Left colon (tissue), 2 donors: ENCODE measurements around the gene ERO1B. TPM values are rescaled to one million over a fixed set of nuclear protein-coding genes. Genes with fewer than 3 reads are reported as not detected.

Experiments
- ATAC-seq: fragments of 200-7000 bp; cut with Tn5 transposase; one replicate; pipeline ENCODE4 v1.9.1; 2020; ENCODE audit warnings: mild to moderate bottlenecking, moderate library complexity
- DNase-seq, 2 donors: peaks; one replicate each; pipeline ENCODE4 v3.0.0-alpha.2; 2020
- intact Hi-C, 2 donors: fragments of 100-400 bp; cut with DNase I in 1 of 2; cut with micrococcal nuclease in 1 of 2; formaldehyde crosslinking; loops; one replicate each; pipeline versions ENCODE4 v1.11.2 to v1.14.0; 2022; cut with DNase I, micrococcal nuclease
- total RNA-seq, 2 donors: library from RNA; stranded (reverse); fragmentation: NEBNext Ultra II Directional; extraction: Animal tissue kit (Norgen Biotek cat#: 25700); gene quantifications; one replicate each; pipeline ENCODE4 v1.2.1, GENCODE V29; 2021
- donor health status: DM: no; HTN: no; CAD: no.
- donor health status: DM: yes; HTN: yes; CAD: no.

The ERO1B gene
- total RNA-seq, 2 donors from 2014 or later: 2.2 to 3.8 TPM

DNA sequence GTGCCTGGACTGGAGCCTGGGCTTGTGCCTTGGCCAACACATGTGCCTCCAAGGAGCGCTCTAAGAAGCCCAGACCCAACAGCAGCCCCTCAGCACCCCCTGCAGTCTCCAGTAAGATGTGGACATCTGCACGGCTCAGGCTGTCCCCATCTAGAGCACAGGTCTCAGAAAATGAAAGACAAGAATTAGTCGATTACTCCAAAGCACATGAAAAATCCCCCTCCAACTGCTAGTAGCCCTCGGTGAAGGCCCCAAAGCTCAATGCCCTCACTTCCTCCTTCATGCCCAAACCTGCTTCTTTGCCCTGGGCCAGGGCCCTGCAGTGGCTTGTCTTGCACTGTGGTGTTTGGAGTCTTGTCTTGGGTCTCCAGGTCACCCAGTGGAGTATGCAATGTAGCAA lies 21.9 kb upstream of the ERO1B start:
- intact Hi-C loops: no loop called here
- ATAC-seq (no peak), DNase-seq (no peak)

DNA sequence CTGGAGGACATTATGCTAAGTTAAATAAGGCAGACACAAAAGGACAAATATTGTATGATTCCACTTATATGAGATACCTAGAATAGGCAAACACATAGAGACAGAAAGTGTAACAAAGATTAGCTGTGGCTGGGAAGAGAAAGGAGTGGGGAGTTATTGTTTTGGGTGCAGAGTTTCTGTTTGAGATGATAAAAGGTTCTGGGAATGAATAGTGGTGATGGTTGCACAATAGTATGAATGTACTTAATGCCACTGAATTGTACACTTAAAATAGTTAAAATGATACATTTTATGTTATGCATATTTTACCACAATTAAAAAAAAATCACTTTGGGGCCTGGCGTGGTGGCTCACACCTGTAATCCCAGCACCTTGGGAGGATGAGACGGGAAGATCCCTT lies 21.2 kb upstream of the ERO1B start:
- no peak for ATAC-seq
- intact Hi-C loops: no loop called here
- DNase-seq: no peak

DNA sequence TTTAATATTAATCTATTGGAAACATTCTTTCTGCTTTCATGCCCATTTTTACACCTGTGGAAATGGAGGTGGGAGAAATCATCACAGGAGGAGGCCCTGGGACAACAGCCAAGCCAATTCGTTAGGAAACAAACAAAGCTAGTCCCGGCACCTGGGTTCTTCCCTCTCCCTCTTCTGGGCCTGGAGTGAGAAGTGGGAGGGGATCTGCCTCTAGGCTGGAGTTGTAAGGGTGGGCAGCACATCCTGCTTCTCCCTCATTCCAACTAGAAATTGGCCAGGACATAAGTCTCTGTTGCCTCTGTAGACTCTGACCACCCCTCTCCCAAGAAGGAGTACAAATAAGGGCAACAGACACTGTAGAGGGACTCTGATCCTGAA lies 20.2 kb upstream of the ERO1B start:
- no peak for DNase-seq
- peak; percentile 59 for ATAC-seq
- intact Hi-C loops: no loop called here

DNA sequence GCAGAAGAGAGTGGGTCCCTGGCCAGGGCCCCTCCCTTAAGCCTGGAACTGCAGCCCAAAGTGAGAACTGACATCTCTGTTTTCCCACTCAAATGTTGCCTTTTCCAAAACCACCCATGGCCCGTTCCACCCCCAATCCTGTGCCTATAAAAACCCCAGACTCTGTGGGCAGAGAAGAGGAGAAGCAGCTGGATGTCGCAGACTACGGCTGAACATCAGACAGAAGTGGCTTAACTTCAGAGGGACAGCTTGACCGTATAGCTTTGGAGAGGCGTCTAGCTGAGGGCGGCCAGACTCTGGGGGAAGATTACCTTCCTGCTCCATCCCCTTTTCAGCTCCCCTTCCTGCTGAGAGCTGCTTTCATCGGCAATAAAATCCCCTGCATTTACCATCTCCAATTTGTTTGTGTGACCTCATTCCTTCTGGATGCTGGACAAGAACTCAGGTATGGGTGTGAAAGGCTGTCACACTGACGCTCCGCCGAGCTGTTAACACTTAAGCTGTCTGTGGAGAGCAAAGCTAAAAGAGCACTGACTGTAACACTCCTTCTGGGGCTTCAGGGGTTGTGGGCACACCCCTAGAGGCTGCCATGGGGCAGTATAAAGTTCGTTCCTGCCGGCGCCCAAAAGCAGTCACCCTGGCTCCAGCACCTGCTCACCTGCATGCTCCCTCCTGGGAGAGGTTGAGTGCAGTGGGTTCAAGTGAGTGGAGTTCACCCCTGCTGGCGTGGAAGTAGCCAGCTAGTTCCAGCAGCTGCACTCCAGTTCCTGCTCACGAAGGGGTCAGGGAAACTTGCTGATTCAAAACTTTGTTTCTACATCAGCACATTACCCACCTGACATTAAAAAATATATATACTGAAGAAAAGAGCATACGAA lies 19.6 kb upstream of the ERO1B start:
- intact Hi-C loops: no loop called here
- DNase-seq (no peak), ATAC-seq (peak; percentile 54)

DNA sequence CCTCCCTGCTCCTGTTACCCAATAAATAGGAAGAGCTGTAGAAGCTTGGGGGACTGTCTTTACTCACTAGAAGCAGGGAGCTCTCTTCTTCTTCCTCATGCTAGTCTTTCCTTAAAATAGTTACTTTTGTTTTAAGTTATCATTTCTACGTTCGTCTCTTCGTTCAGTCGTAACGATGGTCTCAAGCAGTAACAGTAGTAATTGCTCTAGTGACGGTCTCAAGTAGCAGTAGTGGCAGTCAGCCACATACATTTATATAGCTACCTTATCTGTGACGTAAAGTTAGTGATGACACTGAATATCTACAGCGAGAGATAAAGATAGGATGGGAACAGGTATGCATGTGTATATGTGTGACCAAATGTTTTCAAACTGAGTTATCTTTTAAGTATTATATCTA lies 15.4 kb upstream of the ERO1B start:
- no peak for DNase-seq
- ATAC-seq: no peak
- intact Hi-C loops: no loop called here

DNA sequence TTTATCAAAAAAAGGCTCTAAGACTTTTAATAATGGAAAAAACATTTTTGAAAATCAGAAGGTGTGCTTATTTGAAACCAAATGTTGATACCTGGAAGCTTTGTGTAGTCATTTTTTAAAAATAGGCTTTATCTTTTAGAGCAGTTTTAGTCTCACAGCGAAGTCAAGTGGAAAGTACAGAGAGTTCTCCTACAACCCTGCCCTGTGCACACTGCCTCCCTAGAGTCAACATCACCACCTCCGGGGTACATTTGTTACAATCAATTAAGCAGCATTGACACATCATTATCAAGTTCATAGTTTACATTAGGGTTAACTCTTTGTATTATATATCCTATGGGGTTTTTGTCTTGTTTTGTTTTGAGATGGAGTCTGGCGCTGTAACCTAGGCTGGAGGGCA lies 10.7 kb upstream of the ERO1B start:
- ATAC-seq (no peak), DNase-seq (no peak)

DNA sequence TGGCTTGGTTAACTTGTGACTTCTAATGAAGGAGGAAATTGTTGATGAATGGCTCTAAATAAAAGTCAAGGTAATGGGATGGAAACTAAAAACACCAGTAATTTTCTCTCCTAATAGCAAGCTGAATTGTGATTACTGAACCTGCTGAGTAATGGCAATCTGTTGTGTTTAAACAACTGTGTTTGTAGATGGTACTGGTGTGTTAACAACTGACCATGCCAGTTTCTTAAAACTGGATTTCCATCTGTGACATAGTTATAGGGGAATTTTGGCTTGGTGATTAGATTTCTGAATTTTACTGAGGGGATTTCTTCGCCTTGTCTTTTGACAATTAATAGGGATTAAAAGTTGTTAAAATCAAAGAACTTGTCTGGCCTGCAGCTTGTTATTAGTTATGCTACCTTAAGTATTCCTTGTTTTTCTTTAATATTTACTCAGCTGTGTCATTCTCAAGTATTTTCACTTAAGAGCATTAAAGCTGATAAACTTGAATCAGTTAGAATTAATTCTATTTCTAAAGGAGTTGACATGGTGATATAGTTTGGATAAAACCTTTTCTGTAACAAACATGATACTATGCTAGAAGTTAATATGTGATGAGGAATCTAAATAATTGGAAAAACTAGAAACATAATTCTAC lies 7.9 kb upstream of the ERO1B start:
- ATAC-seq (no peak), DNase-seq (no peak)
- intact Hi-C loops: no loop called here

More for the DNA sequence above, 10.7 kb upstream of the ERO1B start:
- intact Hi-C loops: no loop called here

DNA sequence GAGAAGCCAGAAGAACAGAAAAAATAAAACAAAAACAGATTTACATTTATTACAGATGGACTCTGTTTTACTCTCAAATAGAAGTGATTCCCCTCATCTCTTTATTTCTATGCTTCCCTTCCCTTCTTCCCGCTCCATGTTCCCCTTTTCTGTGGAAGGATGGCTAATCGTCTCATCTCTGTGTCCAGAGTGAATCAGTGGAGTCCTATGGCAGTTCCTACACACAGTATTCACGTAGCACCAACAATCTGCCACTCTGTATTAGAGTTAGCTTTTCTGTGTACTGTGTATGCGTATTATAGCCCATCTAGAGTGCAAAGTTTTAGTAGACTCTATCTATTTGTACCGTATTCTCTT lies 6.8 kb upstream of the ERO1B start:
- DNase-seq: no peak
- no peak for ATAC-seq
- intact Hi-C loops: no loop called here

DNA sequence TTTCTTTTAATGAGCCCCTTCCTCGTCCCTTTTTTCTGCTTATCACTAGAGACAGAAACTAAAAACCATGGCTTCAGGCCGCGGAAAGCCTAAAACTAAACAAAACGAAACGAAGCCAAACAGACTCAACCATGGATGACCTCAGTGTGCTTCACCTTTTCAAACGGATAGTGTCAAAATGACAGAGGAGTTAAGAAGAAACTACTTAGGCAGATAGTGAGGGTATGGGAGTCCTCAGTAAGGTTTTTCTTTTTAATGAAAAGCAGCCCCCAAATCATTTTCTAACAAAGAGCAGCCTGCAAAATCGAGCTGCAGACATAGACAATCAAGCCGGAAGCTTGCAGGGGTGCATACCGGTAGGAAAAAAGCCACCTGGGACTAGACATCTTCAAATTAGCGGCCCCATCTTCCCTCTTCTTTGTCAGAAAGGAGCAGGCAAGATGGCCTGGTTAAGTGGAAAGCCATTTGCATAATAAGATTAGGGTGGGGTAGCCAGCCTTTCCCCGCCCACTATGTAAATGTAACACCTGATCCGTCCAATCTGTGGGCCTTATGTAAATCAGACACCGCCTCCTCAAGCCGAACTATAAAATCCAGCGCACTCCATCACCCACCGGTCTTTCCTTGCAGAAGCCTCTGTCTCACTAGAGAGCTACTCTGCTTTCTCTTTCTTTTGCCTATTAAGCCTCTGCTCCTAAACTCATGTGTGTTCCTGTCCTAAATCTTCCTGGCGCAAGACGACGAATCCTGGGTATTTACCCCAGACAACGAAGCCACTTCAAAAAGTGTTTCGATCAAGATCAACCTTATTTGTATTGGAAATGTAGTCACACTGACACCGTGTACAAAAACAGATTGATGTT lies 6.2 kb upstream of the ERO1B start:
- no peak for ATAC-seq
- intact Hi-C loops: no loop called here
- DNase-seq: peak in 1 of 2 donors; percentile 13

DNA sequence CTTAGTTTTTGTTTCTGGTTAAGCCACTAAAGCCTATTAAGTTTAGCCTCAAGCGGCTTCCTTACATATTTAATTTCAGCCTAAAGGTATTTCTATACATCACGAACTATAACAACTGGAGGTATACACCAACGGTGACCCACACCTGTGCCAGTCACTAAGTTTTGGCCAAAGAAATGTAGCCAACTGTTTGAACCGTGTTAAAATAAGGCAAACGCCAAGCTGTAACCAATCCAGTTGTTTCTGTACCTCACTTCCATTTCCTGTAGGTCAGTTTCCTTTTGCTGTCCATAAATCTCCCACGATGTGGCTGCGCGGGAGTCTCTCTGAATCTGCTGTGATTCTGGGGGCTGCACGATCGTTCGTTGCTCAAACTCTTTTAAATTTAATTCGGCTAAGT lies 5.6 kb upstream of the ERO1B start:
- DNase-seq: no peak
- intact Hi-C loops: no loop called here
- no peak for ATAC-seq

DNA sequence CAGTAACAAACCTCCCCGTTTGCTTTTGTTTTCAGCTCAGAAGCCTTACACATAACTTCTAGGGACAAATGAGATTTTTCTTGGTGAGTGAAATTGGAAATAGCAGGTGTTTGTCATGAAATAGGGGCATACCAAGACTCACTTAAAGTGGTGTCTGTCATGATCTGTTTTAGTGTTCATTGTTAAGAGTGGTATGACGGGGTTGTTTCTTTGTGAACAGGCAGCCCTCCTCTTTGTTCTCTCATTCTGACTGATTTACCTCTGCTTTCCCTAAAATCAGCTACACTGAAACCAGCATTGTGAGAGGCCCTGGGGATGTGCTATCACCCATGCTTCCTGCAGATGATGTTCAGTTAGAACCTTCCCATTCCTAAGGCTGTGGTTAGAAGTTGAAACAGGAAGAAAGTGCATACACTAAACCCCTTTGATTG lies 2.5 kb upstream of the ERO1B start:
- intact Hi-C loops: no loop called here
- ATAC-seq (no peak), DNase-seq (no peak)

DNA sequence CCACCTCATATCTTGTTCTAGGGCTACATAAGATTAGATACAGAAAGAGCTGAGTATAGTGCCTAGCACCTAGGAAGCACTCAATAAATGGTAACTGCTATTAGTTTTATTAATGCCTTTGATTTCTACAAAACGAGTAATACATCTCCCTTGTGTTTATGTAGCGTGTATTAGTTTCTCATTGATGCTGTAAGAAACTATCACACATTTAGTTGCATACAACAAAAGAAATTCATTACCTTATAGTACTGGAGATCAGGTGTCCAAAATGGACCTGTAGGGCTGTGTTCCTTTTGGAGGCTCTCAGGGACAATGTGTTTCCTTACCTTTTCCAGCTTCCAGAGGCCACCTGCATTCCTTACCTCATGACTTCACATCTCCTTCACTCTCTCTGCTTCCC lies 961 bp upstream of the ERO1B start:
- DNase-seq (no peak), ATAC-seq (no peak)
- intact Hi-C loops: no loop called here

DNA sequence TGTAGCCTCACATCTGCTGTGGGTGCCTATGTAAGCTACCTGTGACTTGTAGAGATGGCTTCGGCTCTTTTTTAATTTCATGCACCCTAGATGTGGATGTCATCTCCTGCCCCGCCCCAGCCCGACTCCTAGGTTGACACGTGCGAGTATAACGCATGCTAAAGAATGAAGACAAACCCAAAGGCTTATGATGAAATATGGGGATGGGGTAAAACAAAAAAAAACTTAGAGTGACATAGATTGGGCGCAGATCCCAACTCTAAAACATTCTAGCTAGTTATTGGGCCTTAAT lies 613 bp upstream of the ERO1B start:
- intact Hi-C loops: no loop called here
- DNase-seq (no peak), ATAC-seq (peak; percentile 14)

DNA sequence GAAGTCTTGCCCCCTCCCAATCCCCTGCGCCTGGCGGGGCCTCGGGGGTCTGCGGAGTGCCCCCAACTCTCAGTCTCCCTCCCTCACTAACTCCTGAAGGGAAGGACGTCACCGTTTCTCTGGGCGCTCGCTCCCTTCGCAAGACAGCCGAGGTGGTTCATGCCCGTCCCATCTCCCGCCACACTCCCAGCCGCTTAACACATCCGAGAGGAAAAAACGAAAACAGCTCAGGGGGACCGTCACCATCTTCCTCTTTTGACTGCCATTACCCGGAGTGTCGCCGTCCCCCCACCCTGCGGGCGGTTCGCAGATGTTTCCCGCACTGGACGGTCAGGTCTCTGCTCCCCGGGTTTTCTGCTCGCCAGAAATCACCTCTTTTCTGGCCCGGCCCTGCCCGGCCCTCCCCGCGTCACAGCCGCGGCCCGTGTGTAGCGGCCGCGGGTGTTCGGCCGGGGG lies 532 bp downstream of the ERO1B start:
- intact Hi-C loops: no loop called here
- DNase-seq (peak; percentile 27 to 44), ATAC-seq (peak; percentile 57)

DNA sequence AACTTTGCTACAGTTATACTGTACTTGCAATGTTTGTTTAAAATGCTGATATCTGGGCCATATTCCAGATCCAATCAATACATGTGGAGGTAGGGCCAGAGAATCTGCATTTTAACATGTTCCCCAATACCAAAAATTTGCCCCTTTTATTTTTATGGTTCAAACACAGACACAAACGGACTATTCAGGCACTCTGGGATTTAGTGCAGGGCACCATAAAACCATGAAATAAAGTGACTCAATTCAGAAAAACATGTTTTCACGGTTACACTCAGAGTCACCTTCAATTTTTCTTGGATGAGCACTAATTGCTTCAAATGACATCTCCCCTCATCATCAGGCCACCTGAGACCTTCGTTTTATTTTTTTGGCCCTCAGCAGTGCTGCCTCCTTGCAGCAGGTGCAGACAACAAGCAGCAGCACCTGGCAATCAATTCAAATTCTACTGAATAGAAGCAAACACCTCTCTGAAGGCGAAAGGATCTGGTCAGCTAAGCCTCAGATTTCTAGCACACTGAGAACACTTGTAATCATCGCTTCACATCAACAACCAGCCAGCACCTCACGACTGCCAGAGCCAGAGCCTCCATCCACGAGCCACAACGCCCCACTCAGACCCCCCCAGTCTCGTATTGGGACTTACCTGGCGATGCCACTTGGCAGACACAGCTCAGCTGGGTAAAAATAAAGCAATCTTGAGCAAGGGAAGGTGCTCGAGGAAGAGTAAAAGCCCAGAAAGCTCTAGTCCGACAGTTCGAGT lies 1.1 kb downstream of the ERO1B start:
- intact Hi-C loops: no loop called here
- ATAC-seq: no peak
- DNase-seq: peak in 1 of 2 donors; percentile 26

DNA sequence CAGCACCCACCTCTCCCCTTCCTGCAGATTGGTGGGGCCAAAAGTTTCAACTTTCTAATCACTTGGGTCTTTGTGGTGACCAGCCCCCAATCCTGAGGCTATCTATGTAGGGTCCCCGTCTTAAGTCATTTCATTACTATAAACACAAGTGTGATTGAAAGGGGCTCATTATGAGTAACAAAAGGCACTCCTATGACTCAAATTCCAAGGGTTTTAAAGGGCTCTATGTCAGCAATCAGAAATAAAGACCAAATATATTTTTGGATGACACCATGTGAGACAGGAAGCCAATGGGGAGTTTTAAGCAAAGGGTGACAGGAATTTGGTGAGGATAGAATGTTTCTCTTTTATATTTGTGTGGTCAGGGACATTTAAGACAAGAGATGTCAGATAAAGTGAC lies 6.2 kb downstream of the ERO1B start:
- intact Hi-C loops: no loop called here
- no peak for DNase-seq

DNA sequence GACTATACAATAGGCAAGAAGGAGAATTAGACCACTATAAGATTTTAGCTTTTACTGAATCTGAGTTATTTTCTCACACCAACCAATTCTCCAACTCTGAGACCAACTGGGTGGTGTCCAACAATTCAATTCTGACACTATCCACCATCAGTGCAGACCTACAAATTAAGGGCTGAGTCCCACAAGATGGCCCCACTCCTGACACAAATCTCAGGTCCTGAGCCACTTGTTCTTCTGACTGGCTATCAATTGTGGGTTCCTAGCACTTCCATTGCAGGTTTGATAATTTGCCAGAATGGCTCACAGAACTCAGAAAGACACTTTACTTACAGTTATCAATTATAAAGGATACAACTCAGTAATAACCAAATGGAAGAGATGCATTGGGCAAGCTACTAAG lies 6.7 kb downstream of the ERO1B start:
- no peak for ATAC-seq
- intact Hi-C loops: no loop called here
- no peak for DNase-seq

More for the DNA sequence above, 6.2 kb downstream of the ERO1B start:
- no peak for ATAC-seq

DNA sequence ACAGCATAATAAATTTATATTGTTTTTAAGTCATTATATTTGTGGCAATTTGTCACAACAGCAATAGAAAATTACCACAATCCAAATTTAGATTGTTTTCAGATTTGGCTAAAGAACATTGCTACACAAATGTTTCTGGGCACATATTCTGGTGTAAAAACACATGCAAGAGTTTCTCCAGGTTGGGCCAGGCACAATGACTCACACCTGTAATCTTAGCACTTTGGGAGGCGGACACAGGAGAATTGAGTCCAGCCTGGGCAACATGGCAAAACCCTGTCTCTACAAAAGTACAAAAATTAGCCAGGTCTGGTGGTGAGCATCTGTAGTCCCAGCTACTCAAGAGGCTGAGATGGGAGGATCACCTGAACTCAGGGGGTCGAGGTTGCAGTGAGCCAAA lies 8.4 kb downstream of the ERO1B start:
- ATAC-seq: no peak
- intact Hi-C loops: no loop called here

DNA sequence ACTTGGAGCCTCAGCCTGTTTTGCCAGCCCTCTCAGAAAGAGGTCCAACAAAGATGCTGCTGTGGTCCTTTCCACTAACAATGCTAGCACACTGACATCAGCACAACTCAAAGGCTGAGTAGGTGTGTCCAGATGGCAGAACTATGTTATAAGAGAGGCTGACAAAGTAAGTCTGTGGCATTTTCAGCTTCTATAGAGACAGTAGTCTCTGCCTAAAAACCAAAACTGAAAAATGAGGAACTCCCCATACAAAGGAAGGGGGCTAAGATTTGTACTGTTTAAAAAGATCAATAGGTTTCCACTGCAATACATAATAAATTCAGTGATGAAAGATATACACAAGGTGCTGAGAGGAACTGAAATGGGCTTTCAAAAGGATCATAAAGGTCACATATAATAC lies 12.3 kb downstream of the ERO1B start:
- intact Hi-C loops: no loop called here
- ATAC-seq (no peak), DNase-seq (no peak)

More for the DNA sequence above, 8.4 kb downstream of the ERO1B start:
- no peak for DNase-seq
